GM12878 (cell line): ENCODE measurements around the gene PDLIM3. TPM values are rescaled to one million over a fixed set of nuclear protein-coding genes. Genes with fewer than 3 reads are reported as not detected.

ENCODE experiments used
- ATAC-seq: fragments of 200-7000 bp; cut with Tn5 transposase; 3 replicates; pipeline ENCODE4 v1.9.1; 2020; ENCODE audit warnings: mild to moderate bottlenecking, moderate library complexity
- Bru-seq: library from RNA; stranded (reverse); fragments of 400-500 nt; gene quantifications from one replicate; lab custom pipeline; 2021; lab: Mats Ljungman, UMichigan
- BruChase-seq, 2 experiments: library from RNA; stranded (reverse); fragments of 400-500 nt; gene quantifications; one replicate each; lab custom pipeline; 2021; lab: Mats Ljungman, UMichigan
- BruUV-seq: library from RNA; stranded (reverse); fragments of 400-500 nt; replicated peaks from 2 replicates; lab custom pipeline; 2021; lab: Mats Ljungman, UMichigan
- CTCF ChIA-PET: fragments of 300-600 bp; sonication (Branson Sonifier 250); formaldehyde crosslinking; extraction: SDS; loops from one replicate; lab custom pipeline; 2021; ENCODE audit warnings: inconsistent platforms; lab: Yijun Ruan, JAX
- POLR2A ChIA-PET: fragments of 350-600 bp; formaldehyde crosslinking; extraction: SDS; loops from one replicate; lab custom pipeline; 2021; ENCODE audit warnings: inconsistent platforms; lab: Charles Lee
- RAD21 ChIA-PET: fragments of 300-600 bp; sonication (Branson Sonifier 250); formaldehyde crosslinking; loops from one replicate; lab custom pipeline; 2023; ENCODE audit warnings: antibody characterized with exemption; ENCODE audit not compliant: unreplicated experiment; lab: Charles Lee
- SMC1A ChIA-PET: fragments of 300-600 bp; sonication (Branson Sonifier 250); formaldehyde crosslinking; loops from one replicate; lab custom pipeline; 2023; ENCODE audit not compliant: unreplicated experiment, uncharacterized antibody; lab: Charles Lee
- DNase-seq: peaks from one replicate; pipeline ENCODE4 v3.0.0-alpha.2; 2011; ENCODE audit warnings: low read depth, low spot score
- FAIRE-seq: peaks from 3 replicates; lab custom pipeline; 2011; peaks lifted over from hg19 to GRCh38; lab: Jason Lieb, UNC
- H2AFZ ChIP-seq: 2 replicates; pipeline ENCODE4 v1.6.0; 2011; ENCODE audit warnings: low read depth, low read length, control low read depth; ENCODE audit not compliant: control insufficient read depth
- H3K27ac ChIP-seq: 2 replicates; pipeline ENCODE4 v1.5.1; 2011; ENCODE audit warnings: control low read depth; ENCODE audit not compliant: control insufficient read depth, insufficient read depth
- H3K27me3 ChIP-seq, 2 experiments: replicated peaks in 1 of 2; 2 replicates each; pipeline versions ENCODE4 v1.6.0 to v1.6.1; 2011; ENCODE audit warnings: low read length in 1 of 2; ENCODE audit not compliant: control insufficient read depth in 2 of 2, insufficient read depth in 2 of 2
- H3K36me3 ChIP-seq, 2 experiments: 2 replicates each; pipeline ENCODE4 v1.5.1; 2011; ENCODE audit warnings: low read length in 1 of 2; ENCODE audit not compliant: control insufficient read depth in 2 of 2, insufficient read depth in 2 of 2
- H3K4me1 ChIP-seq: 2 replicates; pipeline ENCODE4 v1.6.1; 2011; ENCODE audit warnings: mild to moderate bottlenecking, low read length, moderate library complexity, mixed read lengths; ENCODE audit not compliant: control insufficient read depth, insufficient read depth
- H3K4me2 ChIP-seq: 2 replicates; pipeline ENCODE4 v1.6.0; 2011; ENCODE audit warnings: control low read depth; ENCODE audit not compliant: control insufficient read depth, insufficient read depth
- H3K4me3 ChIP-seq: fragments of 200-600 bp; sonication (generic); 2 replicates; pipeline ENCODE4 v1.5.1; 2016
- H3K79me2 ChIP-seq: 2 replicates; pipeline ENCODE4 v1.6.0; 2011; ENCODE audit warnings: low read length; ENCODE audit not compliant: control insufficient read depth, insufficient read depth
- H3K9ac ChIP-seq: 2 replicates; pipeline ENCODE4 v1.8.0; 2011; ENCODE audit warnings: low read length, control low read depth, mixed read lengths; ENCODE audit not compliant: control insufficient read depth, insufficient read depth
- H3K9me3 ChIP-seq: replicated peaks from 3 replicates; pipeline ENCODE4 v1.5.1; 2011; ENCODE audit warnings: mild to moderate bottlenecking, low read length; ENCODE audit not compliant: control insufficient read depth, insufficient read depth
- H4K20me1 ChIP-seq: 2 replicates; pipeline ENCODE4 v1.6.0; 2011; ENCODE audit not compliant: control insufficient read depth, insufficient read depth
- CHD2 ChIP-seq: IDR thresholded peaks from 2 replicates; pipeline ENCODE4 v1.6.1; 2011; ENCODE audit warnings: low read depth, low read length, improper control_type of control experiment, borderline replicate concordance
- CREM ChIP-seq: IDR thresholded peaks from 2 replicates; pipeline ENCODE4 v1.6.1; 2014; ENCODE audit warnings: antibody characterized with exemption, low read depth
- E2F8 ChIP-seq: fragments of 450-650 bp; IDR thresholded peaks from 2 replicates; pipeline ENCODE4 v1.6.1; 2018; ENCODE audit warnings: mild to moderate bottlenecking, low read depth, moderate library complexity; ENCODE audit not compliant: partially characterized antibody
- EGR1 ChIP-seq, 2 experiments: IDR thresholded peaks; 1 replicate in 1 of 2; 2 replicates in 1 of 2; pipeline ENCODE4 v1.6.1; 2011 to 2012; ENCODE audit warnings: low read depth in 2 of 2, low read length in 2 of 2, borderline replicate concordance in 1 of 2, mild to moderate bottlenecking in 1 of 2, moderate library complexity in 1 of 2
- SMC3 ChIP-seq: IDR thresholded peaks from 2 replicates; pipeline ENCODE4 v1.6.1; 2011; ENCODE audit warnings: low read length, improper control_type of control experiment, borderline replicate concordance
- TCF7 ChIP-seq: IDR thresholded peaks from 2 replicates; pipeline ENCODE4 v1.6.1; 2014; ENCODE audit warnings: antibody characterized with exemption, borderline replicate concordance
- WGBS: methylation state at CpG from one replicate; pipeline ENCODE4 v1.1.6; 2016; ENCODE audit warnings: low lambda C conversion rate; ENCODE audit not compliant: insufficient replicate concordance, insufficient coverage; ENCODE audit errors: missing lambda C conversion rate; 5-methylcytosine and 5-hydroxymethylcytosine counted together
- in situ Hi-C: fragments of 300-500 bp; cut with MboI; formaldehyde crosslinking; loops from 9 replicates; pipeline ENCODE4 v1.14.3; 2018; ENCODE audit warnings: mixed read lengths
- intact Hi-C: fragments of 100-400 bp; cut with micrococcal nuclease; formaldehyde crosslinking; loops from one replicate; pipeline ENCODE4 v1.14.2; 2022; ENCODE audit not compliant: unreplicated experiment
- long read RNA-seq, 2 experiments: library from polyadenylated mRNA; unstranded; transcript quantifications; one replicate each; pipeline ENCODE4 v2.0.0, GENCODE V29; 2019 to 2020
- polyA minus RNA-seq, 3 experiments: library from RNA; depleted of rRNA, polyadenylated mRNA; stranded (reverse); fragments of >200 nt; gene quantifications; 2 replicates each; pipeline ENCODE4 v1.2.3, GENCODE V29; 2011
- polyA plus RNA-seq, 11 experiments: library from polyadenylated mRNA; depleted of rRNA in 4 of 11; unstranded in 6 of 11; stranded (reverse) in 5 of 11; fragments of >200 nt; fragmentation: Nextera tagmentation in 4 of 11; fragmentation: Illumina TruSeq in 1 of 11; extraction: Ambion mirVana in 4 of 11; extraction: Trizol in 1 of 11; gene quantifications; 1 replicate in 1 of 11; 2 replicates in 10 of 11; pipeline versions ENCODE4 v1.2.1 to v1.2.3, GENCODE V29; 2011 to 2016; ENCODE audit warnings: inconsistent platforms in 2 of 11, missing spikeins in 2 of 11, low read depth in 1 of 11
- total RNA-seq, 4 experiments: library from RNA; depleted of rRNA in 3 of 4; stranded (reverse); fragments of >200 nt in 3 of 4; fragmentation: Illumina TruSeq in 1 of 4; extraction: Trizol in 1 of 4; gene quantifications; 2 replicates each; pipeline versions ENCODE4 v1.2.1 to v1.2.3, GENCODE V29; 2013 to 2021
- TF ChIP-seq, protein P1 (sequence below): fragments of 450-650 bp; IDR thresholded peaks from 2 replicates; pipeline ENCODE4 v1.6.1; 2016; ENCODE audit warnings: mild to moderate bottlenecking, moderate library complexity, borderline replicate concordance

Gene PDLIM3, protein sequence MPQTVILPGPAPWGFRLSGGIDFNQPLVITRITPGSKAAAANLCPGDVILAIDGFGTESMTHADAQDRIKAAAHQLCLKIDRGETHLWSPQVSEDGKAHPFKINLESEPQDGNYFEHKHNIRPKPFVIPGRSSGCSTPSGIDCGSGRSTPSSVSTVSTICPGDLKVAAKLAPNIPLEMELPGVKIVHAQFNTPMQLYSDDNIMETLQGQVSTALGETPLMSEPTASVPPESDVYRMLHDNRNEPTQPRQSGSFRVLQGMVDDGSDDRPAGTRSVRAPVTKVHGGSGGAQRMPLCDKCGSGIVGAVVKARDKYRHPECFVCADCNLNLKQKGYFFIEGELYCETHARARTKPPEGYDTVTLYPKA
- 1.8 and 3.8 TPM in 2 replicates for total RNA-seq (2013; cell fraction: nucleolus; rRNA removed)
- total RNA-seq (2014; rRNA removed), result not detected in 2 replicates
- not detected in 2 replicates for total RNA-seq (2014; rRNA removed; fragmentation: Illumina TruSeq; extraction: Trizol)
- not detected in 2 replicates for total RNA-seq (2021)
- 0.35 TPM for polyA plus RNA-seq (2011; ENCODE audit: low read depth)
- polyA plus RNA-seq (2011; rRNA removed), result 0.08 and 0.10 TPM in 2 replicates
- 0.10 and 0.12 TPM in 2 replicates for polyA plus RNA-seq (2011; cell fraction: cytosol; rRNA removed)
- polyA plus RNA-seq (2011; cell fraction: nucleus; rRNA removed), result 0.21 TPM in 1 of 2 replicates, not detected in the other
- 0.48 and 0.50 TPM in 2 replicates for polyA plus RNA-seq (2012)
- not detected in 2 replicates for polyA plus RNA-seq (2014; fragmentation: Illumina TruSeq; extraction: Trizol)
- under 1 TPM in 1 of 2 experiments, not detected in 1; 0.04 TPM for polyA plus RNA-seq (2014; fragmentation: Nextera tagmentation; extraction: Ambion mirVana)
- polyA plus RNA-seq (2014; rRNA removed), result not detected in 2 replicates
- under 1 TPM in 1 of 2 experiments, not detected in 1; 0.43 TPM for polyA plus RNA-seq (2016; fragmentation: Nextera tagmentation; extraction: Ambion mirVana)
- 0.10 and 0.15 TPM in 2 replicates for polyA minus RNA-seq (2011; rRNA and poly(A)+ RNA removed)
- polyA minus RNA-seq (2011; cell fraction: cytosol; rRNA and poly(A)+ RNA removed), result not detected in 2 replicates
- 0.60 TPM in 1 of 2 replicates, not detected in the other for polyA minus RNA-seq (2011; cell fraction: nucleus; rRNA and poly(A)+ RNA removed)
- Bru-seq, nascent RNA, result percentile 13 among the genes with signal in this experiment
- percentile 3 among the genes with signal in this experiment for BruChase-seq, experiment 1, labeled RNA remaining after a 6-hour chase
- percentile 14 among the genes with signal in this experiment for BruChase-seq, experiment 2, labeled RNA remaining after a 2-hour chase
- long read RNA-seq, experiment 1, result 0 reads
- long read RNA-seq, experiment 2, result 0 reads

- ChIA-PET SMC1A (no interaction called here), POLR2A (interaction anchor here (0.5 kb wide), 1 partner anchor 949 kb away, joined by 3 read pairs; no protein-coding TSS in a partner anchor), CTCF (no interaction called here), RAD21 (no interaction called here)
- no peak for DNase-seq
- Histone ChIP-seq H3K36me3 (no peaks in the 10 kb centered on the region), H3K4me2 (peak within 1 kb of the TSS; percentile 65), H3K27me3 (peaks cover 4 to 6% of the 10 kb centered on the region in 2 experiments; a peak in 3 of 4 replicates), H3K27ac (no peak within 1 kb of the TSS), H3K9ac (no peak within 1 kb of the TSS), H3K4me1 (no peaks in the 10 kb centered on the region), H2AFZ (no peak within 1 kb of the TSS), H4K20me1 (no peaks in the 10 kb centered on the region), H3K4me3 (peak within 1 kb of the TSS; percentile 36), H3K9me3 (no peaks in the 10 kb centered on the region)
- 23% methylated on average over 51 of the region's 66 CpGs for WGBS
- no peak for FAIRE-seq
- no peak; the same call in 2 of the 3 replicates for ATAC-seq
- intact Hi-C loops, result no loop called here
- in situ Hi-C loops, result no loop called here
- BruUV-seq, result no TSS peak
- TF ChIP-seq, protein P1, sequence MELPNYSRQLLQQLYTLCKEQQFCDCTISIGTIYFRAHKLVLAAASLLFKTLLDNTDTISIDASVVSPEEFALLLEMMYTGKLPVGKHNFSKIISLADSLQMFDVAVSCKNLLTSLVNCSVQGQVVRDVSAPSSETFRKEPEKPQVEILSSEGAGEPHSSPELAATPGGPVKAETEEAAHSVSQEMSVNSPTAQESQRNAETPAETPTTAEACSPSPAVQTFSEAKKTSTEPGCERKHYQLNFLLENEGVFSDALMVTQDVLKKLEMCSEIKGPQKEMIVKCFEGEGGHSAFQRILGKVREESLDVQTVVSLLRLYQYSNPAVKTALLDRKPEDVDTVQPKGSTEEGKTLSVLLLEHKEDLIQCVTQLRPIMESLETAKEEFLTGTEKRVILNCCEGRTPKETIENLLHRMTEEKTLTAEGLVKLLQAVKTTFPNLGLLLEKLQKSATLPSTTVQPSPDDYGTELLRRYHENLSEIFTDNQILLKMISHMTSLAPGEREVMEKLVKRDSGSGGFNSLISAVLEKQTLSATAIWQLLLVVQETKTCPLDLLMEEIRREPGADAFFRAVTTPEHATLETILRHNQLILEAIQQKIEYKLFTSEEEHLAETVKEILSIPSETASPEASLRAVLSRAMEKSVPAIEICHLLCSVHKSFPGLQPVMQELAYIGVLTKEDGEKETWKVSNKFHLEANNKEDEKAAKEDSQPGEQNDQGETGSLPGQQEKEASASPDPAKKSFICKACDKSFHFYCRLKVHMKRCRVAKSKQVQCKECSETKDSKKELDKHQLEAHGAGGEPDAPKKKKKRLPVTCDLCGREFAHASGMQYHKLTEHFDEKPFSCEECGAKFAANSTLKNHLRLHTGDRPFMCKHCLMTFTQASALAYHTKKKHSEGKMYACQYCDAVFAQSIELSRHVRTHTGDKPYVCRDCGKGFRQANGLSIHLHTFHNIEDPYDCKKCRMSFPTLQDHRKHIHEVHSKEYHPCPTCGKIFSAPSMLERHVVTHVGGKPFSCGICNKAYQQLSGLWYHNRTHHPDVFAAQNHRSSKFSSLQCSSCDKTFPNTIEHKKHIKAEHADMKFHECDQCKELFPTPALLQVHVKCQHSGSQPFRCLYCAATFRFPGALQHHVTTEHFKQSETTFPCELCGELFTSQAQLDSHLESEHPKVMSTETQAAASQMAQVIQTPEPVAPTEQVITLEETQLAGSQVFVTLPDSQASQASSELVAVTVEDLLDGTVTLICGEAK, result no peak
- TF ChIP-seq EGR1 (IDR thresholded peaks at IDR 0.05; ENCODE audit: borderline replicate concordance in 1 of 2, low read depth in 2 of 2, low read length in 2 of 2) (no peak), SMC3 (no peak), CHD2 (no peak), E2F8 (no peak), TCF7 (no peak), CREM (no peak)
- TF ChIP-seq, all 136 proteins: peak for 0
- H3K79me2 ChIP-seq, result no peaks in the 10 kb centered on the region
Measured at GRCh38 chr4:185534866-185535611, at the start of gene PDLIM3. Gene PDLIM3, minus strand, starts transcription at chr4:185535507. Its CDS starts 73 bp downstream, at chr4:185535434.
